ENCODE measurements around the gene TMEM101. TPM values are rescaled to one million over a fixed set of nuclear protein-coding genes. Genes with fewer than 3 reads are reported as not detected.

The TMEM101 gene
- total and polyA plus RNA-seq, 2 of the 13 experiments (the other 11 are each of a cell fraction or from before 2014, with no cell fraction given), result 72.0 to 100 TPM

DNA sequence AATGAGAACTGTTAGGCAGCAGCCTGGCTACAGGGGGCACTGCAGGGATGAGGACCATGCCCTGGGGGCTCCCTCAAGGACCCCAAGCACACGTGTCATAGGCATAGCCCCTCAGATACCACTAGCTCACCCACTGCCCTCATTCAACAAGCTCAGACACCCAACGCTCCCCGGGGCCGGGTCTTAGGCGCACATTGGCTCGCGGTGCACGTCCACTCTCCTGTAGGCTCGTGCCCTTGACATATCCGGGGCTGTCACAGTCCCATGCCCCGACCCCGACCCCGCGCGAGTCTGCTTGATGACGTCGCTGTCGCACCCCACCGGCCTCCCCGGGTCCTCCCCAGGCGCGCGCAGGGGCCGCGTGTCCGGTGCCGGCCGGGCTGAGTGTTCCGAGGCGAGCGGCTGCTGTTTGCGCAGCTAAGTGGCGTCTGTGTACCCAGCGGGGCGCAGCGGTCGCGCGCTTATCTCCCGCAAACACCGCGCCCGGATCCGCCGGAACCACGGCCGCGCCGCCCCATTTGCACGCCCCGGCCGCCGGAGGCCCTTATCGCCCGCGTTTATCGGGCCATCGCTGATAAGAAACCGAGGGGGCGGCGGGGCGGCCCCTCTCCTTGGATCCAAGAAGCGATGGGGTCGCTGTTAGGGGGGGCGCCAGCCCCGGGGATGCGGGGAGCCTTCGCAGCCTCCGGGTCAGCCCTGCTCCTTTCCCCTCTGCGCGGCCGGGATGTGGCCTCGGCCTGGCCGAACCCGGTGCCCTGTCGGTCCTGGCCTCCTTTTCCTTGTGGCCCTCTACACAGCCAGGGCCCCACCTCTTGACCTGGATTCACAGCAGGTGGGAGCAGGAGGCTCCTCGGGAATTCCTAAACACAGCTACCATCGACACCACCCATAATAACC lies 31.0 kb downstream of the TMEM101 start (continued):
- TF ChIP-seq BRCA1 (CRISPR knock-in tag; IDR thresholded peaks at IDR 0.05) (peak; percentile 52; the same call in 1 of the 2 replicates), HMG20B (CRISPR knock-in tag; conservative IDR thresholded peaks at IDR 0.05) (peak; percentile 79), TCF12 (IDR thresholded peaks at IDR 0.05) (no peak), TCF12 (CRISPR knock-in tag; IDR thresholded peaks at IDR 0.05) (peak; percentile 99), REPIN1 (CRISPR knock-in tag; IDR thresholded peaks at IDR 0.05; ENCODE audit: borderline replicate concordance, low read depth) (peak; percentile 81), ONECUT2 (CRISPR knock-in tag; IDR thresholded peaks at IDR 0.05) (peak; percentile 51; the same call in 1 of the 2 replicates), ZNF567 (CRISPR knock-in tag; IDR thresholded peaks at IDR 0.05; ENCODE audit: borderline replicate concordance) (peak; percentile 64; the same call in 1 of the 2 replicates), ZNF781 (CRISPR knock-in tag; IDR thresholded peaks at IDR 0.05; ENCODE audit: borderline replicate concordance, not compliant biosample characterization) (peak; percentile 25), RFX5 (IDR thresholded peaks at IDR 0.05; ENCODE audit: low read depth, low read length) (no peak), ZFYVE20 (CRISPR knock-in tag; IDR thresholded peaks at IDR 0.05; ENCODE audit: borderline replicate concordance, low read depth) (no peak), KDM4B (CRISPR knock-in tag; IDR thresholded peaks at IDR 0.05) (no peak), MTF1 (CRISPR knock-in tag; IDR thresholded peaks at IDR 0.05) (peak; percentile 83), ZNF605 (CRISPR knock-in tag; IDR thresholded peaks at IDR 0.05) (peak; percentile 99), SRY (CRISPR knock-in tag; IDR thresholded peaks at IDR 0.05) (peak; percentile 93), ZNF761 (CRISPR knock-in tag; conservative IDR thresholded peaks at IDR 0.05) (peak; percentile 56; the same call in 1 of the 2 replicates), SAFB2 (CRISPR knock-in tag; IDR thresholded peaks at IDR 0.05; ENCODE audit: borderline replicate concordance, low read depth) (peak; percentile 75; the same call in 1 of the 2 replicates), MTF2 (CRISPR knock-in tag; IDR thresholded peaks at IDR 0.05; ENCODE audit: borderline replicate concordance) (peak; percentile 92; the same call in 1 of the 2 replicates)
- TF ChIP-seq, protein P1, sequence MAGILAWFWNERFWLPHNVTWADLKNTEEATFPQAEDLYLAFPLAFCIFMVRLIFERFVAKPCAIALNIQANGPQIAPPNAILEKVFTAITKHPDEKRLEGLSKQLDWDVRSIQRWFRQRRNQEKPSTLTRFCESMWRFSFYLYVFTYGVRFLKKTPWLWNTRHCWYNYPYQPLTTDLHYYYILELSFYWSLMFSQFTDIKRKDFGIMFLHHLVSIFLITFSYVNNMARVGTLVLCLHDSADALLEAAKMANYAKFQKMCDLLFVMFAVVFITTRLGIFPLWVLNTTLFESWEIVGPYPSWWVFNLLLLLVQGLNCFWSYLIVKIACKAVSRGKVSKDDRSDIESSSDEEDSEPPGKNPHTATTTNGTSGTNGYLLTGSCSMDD (CRISPR knock-in tag; IDR thresholded peaks at IDR 0.05), result no peak
- TF ChIP-seq, protein P2, sequence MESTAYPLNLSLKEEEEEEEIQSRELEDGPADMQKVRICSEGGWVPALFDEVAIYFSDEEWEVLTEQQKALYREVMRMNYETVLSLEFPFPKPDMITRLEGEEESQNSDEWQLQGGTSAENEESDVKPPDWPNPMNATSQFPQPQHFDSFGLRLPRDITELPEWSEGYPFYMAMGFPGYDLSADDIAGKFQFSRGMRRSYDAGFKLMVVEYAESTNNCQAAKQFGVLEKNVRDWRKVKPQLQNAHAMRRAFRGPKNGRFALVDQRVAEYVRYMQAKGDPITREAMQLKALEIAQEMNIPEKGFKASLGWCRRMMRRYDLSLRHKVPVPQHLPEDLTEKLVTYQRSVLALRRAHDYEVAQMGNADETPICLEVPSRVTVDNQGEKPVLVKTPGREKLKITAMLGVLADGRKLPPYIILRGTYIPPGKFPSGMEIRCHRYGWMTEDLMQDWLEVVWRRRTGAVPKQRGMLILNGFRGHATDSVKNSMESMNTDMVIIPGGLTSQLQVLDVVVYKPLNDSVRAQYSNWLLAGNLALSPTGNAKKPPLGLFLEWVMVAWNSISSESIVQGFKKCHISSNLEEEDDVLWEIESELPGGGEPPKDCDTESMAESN (CRISPR knock-in tag; conservative IDR thresholded peaks at IDR 0.05), result peak; percentile 98
- TF ChIP-seq, protein P3, sequence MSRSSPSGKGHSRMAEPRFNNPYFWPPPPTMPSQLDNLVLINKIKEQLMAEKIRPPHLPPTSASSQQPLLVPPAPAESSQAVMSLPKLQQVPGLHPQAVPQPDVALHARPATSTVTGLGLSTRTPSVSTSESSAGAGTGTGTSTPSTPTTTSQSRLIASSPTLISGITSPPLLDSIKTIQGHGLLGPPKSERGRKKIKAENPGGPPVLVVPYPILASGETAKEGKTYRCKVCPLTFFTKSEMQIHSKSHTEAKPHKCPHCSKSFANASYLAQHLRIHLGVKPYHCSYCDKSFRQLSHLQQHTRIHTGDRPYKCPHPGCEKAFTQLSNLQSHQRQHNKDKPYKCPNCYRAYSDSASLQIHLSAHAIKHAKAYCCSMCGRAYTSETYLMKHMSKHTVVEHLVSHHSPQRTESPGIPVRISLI (CRISPR knock-in tag; IDR thresholded peaks at IDR 0.05; ENCODE audit: borderline replicate concordance), result peak; percentile 84; the same call in 1 of the 2 replicates
- TF ChIP-seq, protein P4, sequence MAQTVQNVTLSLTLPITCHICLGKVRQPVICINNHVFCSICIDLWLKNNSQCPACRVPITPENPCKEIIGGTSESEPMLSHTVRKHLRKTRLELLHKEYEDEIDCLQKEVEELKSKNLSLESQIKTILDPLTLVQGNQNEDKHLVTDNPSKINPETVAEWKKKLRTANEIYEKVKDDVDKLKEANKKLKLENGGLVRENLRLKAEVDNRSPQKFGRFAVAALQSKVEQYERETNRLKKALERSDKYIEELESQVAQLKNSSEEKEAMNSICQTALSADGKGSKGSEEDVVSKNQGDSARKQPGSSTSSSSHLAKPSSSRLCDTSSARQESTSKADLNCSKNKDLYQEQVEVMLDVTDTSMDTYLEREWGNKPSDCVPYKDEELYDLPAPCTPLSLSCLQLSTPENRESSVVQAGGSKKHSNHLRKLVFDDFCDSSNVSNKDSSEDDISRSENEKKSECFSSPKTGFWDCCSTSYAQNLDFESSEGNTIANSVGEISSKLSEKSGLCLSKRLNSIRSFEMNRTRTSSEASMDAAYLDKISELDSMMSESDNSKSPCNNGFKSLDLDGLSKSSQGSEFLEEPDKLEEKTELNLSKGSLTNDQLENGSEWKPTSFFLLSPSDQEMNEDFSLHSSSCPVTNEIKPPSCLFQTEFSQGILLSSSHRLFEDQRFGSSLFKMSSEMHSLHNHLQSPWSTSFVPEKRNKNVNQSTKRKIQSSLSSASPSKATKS (CRISPR knock-in tag; IDR thresholded peaks at IDR 0.05), result no peak
- TF ChIP-seq, protein P5, sequence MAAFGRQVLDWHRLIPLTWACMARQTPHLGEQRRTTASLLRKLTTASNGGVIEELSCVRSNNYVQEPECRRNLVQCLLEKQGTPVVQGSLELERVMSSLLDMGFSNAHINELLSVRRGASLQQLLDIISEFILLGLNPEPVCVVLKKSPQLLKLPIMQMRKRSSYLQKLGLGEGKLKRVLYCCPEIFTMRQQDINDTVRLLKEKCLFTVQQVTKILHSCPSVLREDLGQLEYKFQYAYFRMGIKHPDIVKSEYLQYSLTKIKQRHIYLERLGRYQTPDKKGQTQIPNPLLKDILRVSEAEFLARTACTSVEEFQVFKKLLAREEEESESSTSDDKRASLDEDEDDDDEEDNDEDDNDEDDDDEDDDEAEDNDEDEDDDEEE (CRISPR knock-in tag; IDR thresholded peaks at IDR 0.05), result peak; percentile 88; the same call in 1 of the 2 replicates

Data from HepG2 (cell line).